Muscle of back (tissue), 11 donors: ENCODE data around the gene NFIB. TPM values are rescaled to one million over a fixed set of nuclear protein-coding genes. Genes with fewer than 3 reads are reported as not detected.

ENCODE experiments used
- DNase-seq, 3 donors: peaks; one replicate each; pipeline versions ENCODE4 v3.0.0 to v3.0.0-alpha.2; 2013
- polyA plus RNA-seq, 10 donors: library from polyadenylated mRNA; unstranded; fragments of 120-200 nt; gene quantifications; one replicate each; pipeline ENCODE4 v1.2.1, GENCODE V29; 2013; ENCODE audit not compliant: insufficient read length in 10 of 10

The NFIB gene
- polyA plus RNA-seq, 10 donors = 78.5 to 107 (median 97.9) TPM

GRCh38 chr9:14158136-14158813 lies 155.7 kb downstream of the NFIB start:
- no peak for DNase-seq

- DNase-seq = no peak
Measured at GRCh38 chr9:14157191-14157590, 156.8 kb downstream of the NFIB start.

- DNase-seq = no peak
Measured at GRCh38 chr9:14156046-14156445, 157.9 kb downstream of the NFIB start.

- no peak for DNase-seq
Measured at GRCh38 chr9:14155237-14155636, 158.7 kb downstream of the NFIB start.

GRCh38 chr9:14153310-14153720 lies 160.6 kb downstream of the NFIB start:
- DNase-seq = peak; percentile 62 to 83 (median 63)

GRCh38 chr9:14151451-14151850 lies 162.5 kb downstream of the NFIB start:
- DNase-seq = no peak

GRCh38 chr9:14148501-14149103 lies 165.3 kb downstream of the NFIB start:
- DNase-seq = no peak

GRCh38 chr9:14147738-14148137 lies 166.2 kb downstream of the NFIB start:
- no peak for DNase-seq

GRCh38 chr9:14146201-14146874 lies 167.6 kb downstream of the NFIB start:
- DNase-seq = peak in 1 of 3 donors; percentile 22

- no peak for DNase-seq
Measured at GRCh38 chr9:14144215-14144614, 169.7 kb downstream of the NFIB start.

GRCh38 chr9:14141699-14142098 lies 172.2 kb downstream of the NFIB start:
- DNase-seq = no peak

GRCh38 chr9:14140096-14140697 lies 173.7 kb downstream of the NFIB start:
- peak in 1 of 3 donors; percentile 46 for DNase-seq

GRCh38 chr9:14139287-14139686 lies 174.7 kb downstream of the NFIB start:
- DNase-seq = no peak

GRCh38 chr9:14136646-14137370 lies 177.1 kb downstream of the NFIB start:
- DNase-seq = no peak

GRCh38 chr9:14136047-14136635 lies 177.8 kb downstream of the NFIB start:
- DNase-seq = no peak

GRCh38 chr9:14135421-14135820 lies 178.5 kb downstream of the NFIB start:
- DNase-seq = no peak

- no peak for DNase-seq
Measured at GRCh38 chr9:14133394-14133793, 180.5 kb downstream of the NFIB start.

GRCh38 chr9:14132775-14133174 lies 181.2 kb downstream of the NFIB start:
- DNase-seq = no peak

GRCh38 chr9:14131356-14132088 lies 182.4 kb downstream of the NFIB start:
- DNase-seq = no peak

GRCh38 chr9:14127656-14128055 lies 186.3 kb downstream of the NFIB start:
- DNase-seq = no peak
